B cell (primary cell): ENCODE data around the gene VAPB. TPM values are rescaled to one million over a fixed set of nuclear protein-coding genes. Genes with fewer than 3 reads are reported as not detected.

ENCODE experiments used
- ATAC-seq: fragments of 200-7000 bp; cut with Tn5 transposase; one replicate; pipeline ENCODE4 v1.10.0; 2021; ENCODE audit warnings: low read depth, mild to moderate bottlenecking, moderate number of reproducible peaks, moderate library complexity
- CTCF ChIA-PET: fragments of 350-600 bp; sonication (Branson Sonifier 250); formaldehyde crosslinking; loops from one replicate; lab custom pipeline; 2021; ENCODE audit warnings: antibody characterized with exemption, inconsistent platforms; lab: Charles Lee
- POLR2A ChIA-PET: fragments of 350-600 bp; sonication (Branson Sonifier 250); formaldehyde crosslinking; loops from one replicate; lab custom pipeline; 2021; ENCODE audit warnings: antibody characterized with exemption; lab: Charles Lee
- DNase-seq: peaks from one replicate; pipeline ENCODE4 v3.0.0; 2013
- H2AFZ ChIP-seq: 2 replicates; pipeline ENCODE4 v1.6.1; 2012; ENCODE audit warnings: mild to moderate bottlenecking, low read depth, low read length; ENCODE audit not compliant: insufficient read depth, poor library complexity, severe bottlenecking
- H3K27ac ChIP-seq, 2 donors: 1 replicate in 1 of 2; 2 replicates in 1 of 2; pipeline ENCODE4 v1.5.1; 2012 to 2013; ENCODE audit warnings: low read length in 2 of 2, mild to moderate bottlenecking in 2 of 2, moderate library complexity in 1 of 2
- H3K27me3 ChIP-seq, 4 experiments: fragments of 200-600 bp in 1 of 4; sonication (generic) in 1 of 4; replicated peaks in 1 of 4; 1 replicate in 2 of 4; 2 replicates in 2 of 4; pipeline versions ENCODE4 v1.6.1 to v1.7.0; 2013 to 2016; ENCODE audit warnings: low read length in 3 of 4, mild to moderate bottlenecking in 2 of 4, mixed read lengths in 1 of 4, moderate library complexity in 1 of 4; ENCODE audit not compliant: insufficient read depth in 4 of 4, control insufficient read depth in 3 of 4; ENCODE audit errors: control extremely low read depth in 1 of 4
- H3K36me3 ChIP-seq, 2 experiments: replicated peaks in 1 of 2; 1 replicate in 1 of 2; 2 replicates in 1 of 2; pipeline versions ENCODE4 v1.6.1 to v1.7.1; 2013; ENCODE audit warnings: low read length in 1 of 2; ENCODE audit not compliant: insufficient read depth in 2 of 2, control insufficient read depth in 1 of 2; ENCODE audit errors: control extremely low read depth in 1 of 2, extremely low read depth in 1 of 2
- H3K4me1 ChIP-seq, 2 donors: fragments of 200-600 bp in 1 of 2; sonication (generic) in 1 of 2; 1 replicate in 1 of 2; 2 replicates in 1 of 2; pipeline versions ENCODE4 v1.5.1 to v1.6.1; 2013 to 2017; ENCODE audit warnings: low read length in 2 of 2; ENCODE audit not compliant: control insufficient read depth in 2 of 2, insufficient read depth in 2 of 2
- H3K4me2 ChIP-seq: replicated peaks from 2 replicates; pipeline ENCODE3; 2012; ENCODE audit warnings: mild to moderate bottlenecking, low read depth, low read length; ENCODE audit not compliant: poor library complexity, severe bottlenecking
- H3K4me3 ChIP-seq, 5 experiments: fragments of 200-600 bp in 1 of 5; sonication (generic) in 1 of 5; 1 replicate in 3 of 5; 2 replicates in 2 of 5; pipeline versions ENCODE4 v1.5.1 to v1.7.0; 2011 to 2016; ENCODE audit warnings: low read length in 4 of 5, mild to moderate bottlenecking in 4 of 5, low read depth in 2 of 5, control low read depth in 1 of 5, moderate library complexity in 1 of 5; ENCODE audit not compliant: insufficient read depth in 1 of 5; ENCODE audit errors: control extremely low read depth in 1 of 5, extremely low read depth in 1 of 5
- H3K79me2 ChIP-seq: fragments of 200-600 bp; sonication (generic); one replicate; pipeline ENCODE4 v1.6.0; 2016; ENCODE audit warnings: low read length; ENCODE audit not compliant: control insufficient read depth, insufficient read depth
- H3K9ac ChIP-seq: fragments of 200-600 bp; sonication (generic); 2 replicates; pipeline ENCODE4 v1.6.1; 2017; ENCODE audit warnings: mild to moderate bottlenecking, low read length, moderate library complexity
- H3K9me3 ChIP-seq, 3 donors: one replicate each; pipeline versions ENCODE4 v1.6.1 to v1.7.1; 2013; ENCODE audit warnings: low read length in 2 of 3; ENCODE audit not compliant: control insufficient read depth in 2 of 3, insufficient read depth in 1 of 3; ENCODE audit errors: control extremely low read depth in 1 of 3
- H4K20me1 ChIP-seq: 2 replicates; pipeline ENCODE4 v1.6.0; 2012; ENCODE audit warnings: mild to moderate bottlenecking, low read length; ENCODE audit not compliant: insufficient read depth, control insufficient read depth, poor library complexity, severe bottlenecking
- H3K27ac Mint-ChIP-seq: one replicate; pipeline ENCODE4 v1.8.0; 2021; ENCODE audit warnings: mixed read lengths
- H3K27me3 Mint-ChIP-seq: one replicate; pipeline ENCODE4 v1.8.0; 2021; ENCODE audit warnings: mixed read lengths
- H3K4me1 Mint-ChIP-seq: one replicate; pipeline ENCODE4 v1.8.0; 2021; ENCODE audit warnings: mixed read lengths
- H3K4me3 Mint-ChIP-seq: one replicate; pipeline ENCODE4 v1.8.0; 2021; ENCODE audit warnings: mixed read lengths
- H3K9me3 Mint-ChIP-seq: one replicate; pipeline ENCODE4 v1.8.0; 2022; ENCODE audit warnings: mixed read lengths; ENCODE audit not compliant: insufficient read depth
- CTCF ChIP-seq: fragments of 200-600 bp; IDR thresholded peaks from one replicate; pipeline ENCODE4 v1.8.0; 2022; ENCODE audit warnings: antibody characterized with exemption, mild to moderate bottlenecking
- EZH2 ChIP-seq: IDR thresholded peaks from 2 replicates; pipeline ENCODE4 v1.6.1; 2012; ENCODE audit warnings: borderline replicate concordance, low read depth, mild to moderate bottlenecking, moderate library complexity, low read length; ENCODE audit not compliant: insufficient read depth, poor library complexity, severe bottlenecking
- WGBS: methylation state at CpG from one replicate; pipeline ENCODE4 v1.1.5; 2013; ENCODE audit warnings: missing lambda C conversion rate; ENCODE audit not compliant: insufficient coverage; 5-methylcytosine and 5-hydroxymethylcytosine counted together
- intact Hi-C: fragments of 100-400 bp; cut with micrococcal nuclease; formaldehyde crosslinking; loops from one replicate; pipeline ENCODE4 v1.10.0; 2022
- polyA plus RNA-seq: library from polyadenylated mRNA; depleted of rRNA; stranded (reverse); fragments of >200 nt; gene quantifications from 2 replicates; pipeline ENCODE4 v1.2.3, GENCODE V29; 2012
- total RNA-seq, 2 donors: library from RNA; stranded (reverse); fragments of 120-200 nt in 1 of 2; gene quantifications; 1 replicate in 1 of 2; 2 replicates in 1 of 2; pipeline versions ENCODE4 v1.2.3 to v1.2.4, GENCODE V29; 2013 to 2022

VAPB gene
- total and polyA plus RNA-seq, 2 donors (not counting 1 experiment from before 2014, with no cell fraction given) = 19.5 to 26.4 TPM

GRCh38 chr20:58399926-58400325 lies 10.9 kb downstream of the VAPB start:
- H4K20me1 ChIP-seq = peaks cover 93% of the 10 kb centered on the region
- H3K9me3 Mint-ChIP-seq = no peaks in the 10 kb centered on the region
- ATAC-seq (no peak), DNase-seq (no peak)
- H3K9me3 ChIP-seq = no peaks in the 10 kb centered on the region
- no peak overlapping the region for H2AFZ ChIP-seq
- peaks cover 35 to 52% of the 10 kb centered on the region in 2 donors for H3K4me1 ChIP-seq
- H3K4me2 ChIP-seq = no peak overlapping the region
- no peak overlapping the region for H3K4me3 ChIP-seq
- H3K4me1 Mint-ChIP-seq = peaks cover 41% of the 10 kb centered on the region
- no peaks in the 10 kb centered on the region for H3K27me3 ChIP-seq
- no peak overlapping the region for H3K4me3 Mint-ChIP-seq
- intact Hi-C loops = no loop called here
- H3K79me2 ChIP-seq = peaks cover 100% of the 10 kb centered on the region
- H3K9ac ChIP-seq = no peak overlapping the region
- WGBS = 100% methylated on average over 5 of the region's 6 CpGs
- CTCF ChIA-PET = interaction anchor here (0.5 to 0.6 kb wide), 2 partner anchors 822 to 901 kb away, joined by 3 to 4 read pairs; no protein-coding TSS in a partner anchor
- H3K27ac ChIP-seq = no peak overlapping the region
- H3K27ac Mint-ChIP-seq = no peak overlapping the region
- no peaks in the 10 kb centered on the region for H3K27me3 Mint-ChIP-seq
- peaks cover 0 to 3% of the 10 kb centered on the region in 2 experiments for H3K36me3 ChIP-seq
- POLR2A ChIA-PET = no interaction called here
- no peak for TF ChIP-seq CTCF
- TF ChIP-seq EZH2 = no peak

GRCh38 chr20:58401162-58401561 lies 12.1 kb downstream of the VAPB start:
- no peak overlapping the region for H3K27ac ChIP-seq
- H3K9ac ChIP-seq = no peak overlapping the region
- DNase-seq (no peak), ATAC-seq (no peak)
- H3K4me1 ChIP-seq = peaks cover 35 to 52% of the 10 kb centered on the region in 2 donors
- H3K79me2 ChIP-seq = peaks cover 97% of the 10 kb centered on the region
- POLR2A ChIA-PET = no interaction called here
- CTCF ChIA-PET = no interaction called here
- H2AFZ ChIP-seq = no peak overlapping the region
- Mint-ChIP-seq H3K27me3 (no peaks in the 10 kb centered on the region), H3K4me1 (peaks cover 34% of the 10 kb centered on the region), H3K9me3 (no peaks in the 10 kb centered on the region), H3K4me3 (no peak overlapping the region), H3K27ac (no peak overlapping the region)
- H3K27me3 ChIP-seq = no peaks in the 10 kb centered on the region
- WGBS = 42% methylated on average over 1 of the region's 1 CpG
- H3K36me3 ChIP-seq = peaks cover 0 to 3% of the 10 kb centered on the region in 2 experiments
- peaks cover 94% of the 10 kb centered on the region for H4K20me1 ChIP-seq
- H3K4me3 ChIP-seq = no peak overlapping the region
- intact Hi-C loops = no loop called here
- no peak for TF ChIP-seq EZH2
- TF ChIP-seq CTCF = no peak
- no peaks in the 10 kb centered on the region for H3K9me3 ChIP-seq
- H3K4me2 ChIP-seq = peak overlapping the region; percentile 21
